Keratinocyte (primary cell): ENCODE data around the gene HMCN2.

Experiments used
- CTCF ChIP-seq, 3 experiments: IDR thresholded peaks in 1 of 3; conservative IDR thresholded peaks in 1 of 3; optimal IDR thresholded peaks in 1 of 3; 2 replicates in 2 of 3; 3 replicates in 1 of 3; pipeline versions ENCODE3 to v1.5.1; 2011; ENCODE audit warnings: low read length in 3 of 3, mild to moderate bottlenecking in 3 of 3, moderate library complexity in 2 of 3, control low read depth in 1 of 3, inconsistent platforms in 1 of 3; ENCODE audit not compliant: insufficient read depth in 2 of 3; ENCODE audit errors: extremely low read depth in 1 of 3
- EZH2 ChIP-seq: IDR thresholded peaks from one replicate; pipeline ENCODE4 v1.6.1; 2012; ENCODE audit warnings: inconsistent platforms, mild to moderate bottlenecking, low read length, moderate library complexity

GRCh38 chr9:130458804-130459067, 193.2 kb downstream of the HMCN2 start:
- TF ChIP-seq CTCF (optimal IDR thresholded peaks at IDR 0.05 in 1 of 3, IDR thresholded peaks at IDR 0.05 in 1 of 3, conservative IDR thresholded peaks at IDR 0.05 in 1 of 3; ENCODE audit: extremely low read depth in 1 of 3, insufficient read depth in 2 of 3, low read length in 3 of 3) = no peak
- no peak for TF ChIP-seq EZH2
